ENCODE data around the gene EXOC3L2.

GRCh38 chr19:45249261-45250033, 4.2 kb upstream of the EXOC3L2 start:
- TF ChIP-seq POLR2A (IDR thresholded peaks at IDR 0.05; ENCODE audit: low read length) (no peak), GATA1 (IDR thresholded peaks at IDR 0.05; ENCODE audit: low read depth, low read length) (no peak)
